Esophagus muscularis mucosa (tissue), 4 donors: ENCODE measurements around the gene ADAM22. TPM values are rescaled to one million over a fixed set of nuclear protein-coding genes. Genes with fewer than 3 reads are reported as not detected.

Source experiments
- DNase-seq: peaks from one replicate; pipeline ENCODE4 v3.0.0-alpha.2; 2017; ENCODE audit errors: extremely low spot score
- H3K27ac ChIP-seq, 4 donors: fragments of 200-600 bp; sonication (generic); replicated peaks in 1 of 4; 1 replicate in 3 of 4; 2 replicates in 1 of 4; pipeline ENCODE4 v1.5.1; 2016 to 2019; ENCODE audit warnings: mild to moderate bottlenecking in 1 of 4
- H3K27me3 ChIP-seq, 4 donors: fragments of 200-600 bp; sonication (generic); one replicate each; pipeline versions ENCODE4 v1.5.1 to v1.6.0; 2016 to 2019
- H3K36me3 ChIP-seq, 4 donors: fragments of 200-600 bp; sonication (generic); one replicate each; pipeline ENCODE4 v1.5.1; 2016 to 2019
- H3K4me1 ChIP-seq, 4 donors: fragments of 200-600 bp; sonication (generic); one replicate each; pipeline ENCODE4 v1.5.1; 2016 to 2019
- H3K4me3 ChIP-seq, 4 donors: fragments of 200-600 bp; sonication (generic); 1 replicate in 2 of 4; 2 replicates in 2 of 4; pipeline ENCODE4 v1.5.1; 2016 to 2019; ENCODE audit warnings: mild to moderate bottlenecking in 4 of 4, moderate library complexity in 1 of 4
- H3K9me3 ChIP-seq, 4 donors: fragments of 200-600 bp; sonication (generic); 1 replicate in 3 of 4; 2 replicates in 1 of 4; pipeline ENCODE4 v1.5.1; 2016 to 2019
- EP300 ChIP-seq: sonication (generic); formaldehyde crosslinking; IDR thresholded peaks from one replicate; pipeline ENCODE4 v1.6.1; 2017; ENCODE audit warnings: antibody characterized with exemption
- POLR2A ChIP-seq: fragments of 450-650 bp; IDR thresholded peaks from one replicate; pipeline ENCODE4 v1.6.1; 2017; ENCODE audit warnings: antibody characterized with exemption, moderate library complexity, mild to moderate bottlenecking, low read depth
- POLR2AphosphoS5 ChIP-seq, 2 donors: sonication (generic); formaldehyde crosslinking; IDR thresholded peaks; one replicate each; pipeline ENCODE4 v1.6.1; 2017; ENCODE audit warnings: antibody characterized with exemption in 2 of 2
- WGBS: methylation state at CpG from one replicate; pipeline ENCODE4 v1.1.5; 2018; 5-methylcytosine and 5-hydroxymethylcytosine counted together
- intact Hi-C: fragments of 100-400 bp; cut with DNase I; formaldehyde crosslinking; loops from one replicate; pipeline ENCODE4 v1.15.1; 2023
- total RNA-seq, 4 donors: library from RNA; depleted of rRNA; stranded (reverse); fragments of >200 nt; gene quantifications; one replicate each; pipeline versions ENCODE4 v1.1.0 to v1.2.1, GENCODE V29; 2016
- TF ChIP-seq, protein P1 (sequence below), 3 experiments: fragments of 200-600 bp in 2 of 3; fragments of 450-650 bp in 1 of 3; sonication (generic) in 2 of 3; IDR thresholded peaks; one replicate each; pipeline ENCODE4 v1.5.1; 2017 to 2019; ENCODE audit warnings: antibody characterized with exemption in 3 of 3, mild to moderate bottlenecking in 2 of 3, moderate library complexity in 1 of 3

Gene ADAM22
- total RNA-seq, 4 donors from 2014 or later = 1.0 to 3.3 (median 1.9) TPM

- H3K27me3 ChIP-seq = no peaks in the 10 kb centered on the region
- no peaks in the 10 kb centered on the region for H3K36me3 ChIP-seq
- H3K4me3 ChIP-seq = no peak overlapping the region
- WGBS = 93% methylated on average over 2 of the region's 2 CpGs
- no peak for TF ChIP-seq POLR2A
- no peak for TF ChIP-seq EP300
- TF ChIP-seq, protein P1, sequence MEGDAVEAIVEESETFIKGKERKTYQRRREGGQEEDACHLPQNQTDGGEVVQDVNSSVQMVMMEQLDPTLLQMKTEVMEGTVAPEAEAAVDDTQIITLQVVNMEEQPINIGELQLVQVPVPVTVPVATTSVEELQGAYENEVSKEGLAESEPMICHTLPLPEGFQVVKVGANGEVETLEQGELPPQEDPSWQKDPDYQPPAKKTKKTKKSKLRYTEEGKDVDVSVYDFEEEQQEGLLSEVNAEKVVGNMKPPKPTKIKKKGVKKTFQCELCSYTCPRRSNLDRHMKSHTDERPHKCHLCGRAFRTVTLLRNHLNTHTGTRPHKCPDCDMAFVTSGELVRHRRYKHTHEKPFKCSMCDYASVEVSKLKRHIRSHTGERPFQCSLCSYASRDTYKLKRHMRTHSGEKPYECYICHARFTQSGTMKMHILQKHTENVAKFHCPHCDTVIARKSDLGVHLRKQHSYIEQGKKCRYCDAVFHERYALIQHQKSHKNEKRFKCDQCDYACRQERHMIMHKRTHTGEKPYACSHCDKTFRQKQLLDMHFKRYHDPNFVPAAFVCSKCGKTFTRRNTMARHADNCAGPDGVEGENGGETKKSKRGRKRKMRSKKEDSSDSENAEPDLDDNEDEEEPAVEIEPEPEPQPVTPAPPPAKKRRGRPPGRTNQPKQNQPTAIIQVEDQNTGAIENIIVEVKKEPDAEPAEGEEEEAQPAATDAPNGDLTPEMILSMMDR (IDR thresholded peaks at IDR 0.05) = no peak
- no peak for TF ChIP-seq POLR2AphosphoS5 (IDR thresholded peaks at IDR 0.05)
- H3K9me3 ChIP-seq = no peaks in the 10 kb centered on the region
- no peak overlapping the region for H3K27ac ChIP-seq
- H3K4me1 ChIP-seq = no peaks in the 10 kb centered on the region
- intact Hi-C loops = no loop called here
- no peak for DNase-seq
These were observed 80.5 kb downstream of the ADAM22 start for GRCh38 chr7:88014581-88014980.

GRCh38 chr7:88015309-88015708 is 81.3 kb downstream of the ADAM22 start:
- TF ChIP-seq EP300 = no peak
- TF ChIP-seq POLR2A = no peak
- TF ChIP-seq, protein P1 (IDR thresholded peaks at IDR 0.05) = no peak
- TF ChIP-seq POLR2AphosphoS5 (IDR thresholded peaks at IDR 0.05) = no peak
- DNase-seq = no peak
- H3K27ac ChIP-seq = no peak overlapping the region
- WGBS = 71% methylated on average over 1 of the region's 1 CpG
- no peaks in the 10 kb centered on the region for H3K36me3 ChIP-seq
- no peaks in the 10 kb centered on the region for H3K27me3 ChIP-seq
- H3K4me3 ChIP-seq = no peak overlapping the region
- no peaks in the 10 kb centered on the region for H3K9me3 ChIP-seq
- intact Hi-C loops = no loop called here
- no peaks in the 10 kb centered on the region for H3K4me1 ChIP-seq

DNA sequence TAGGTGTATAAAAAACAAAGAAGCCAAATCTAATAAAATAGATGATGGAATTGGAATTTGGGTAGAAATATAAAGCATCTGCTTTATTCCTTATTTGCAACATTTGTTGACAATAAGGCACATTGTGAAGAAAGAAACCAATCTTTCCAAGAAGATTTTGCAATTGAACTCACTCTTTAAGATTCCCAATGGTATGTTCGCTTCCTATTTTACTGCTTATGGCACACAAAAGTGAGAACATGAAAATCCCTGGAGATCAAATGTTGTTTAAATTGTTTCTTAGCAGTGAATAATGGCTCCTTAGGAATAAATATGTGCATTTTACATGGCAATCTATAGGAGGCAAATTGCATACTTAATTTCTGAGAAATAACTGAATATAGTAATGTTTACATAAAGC is 84.5 kb downstream of the ADAM22 start:
- Histone ChIP-seq H3K27ac (no peak overlapping the region), H3K9me3 (no peaks in the 10 kb centered on the region), H3K4me1 (no peaks in the 10 kb centered on the region), H3K27me3 (no peaks in the 10 kb centered on the region), H3K4me3 (no peak overlapping the region), H3K36me3 (no peaks in the 10 kb centered on the region)
- TF ChIP-seq POLR2AphosphoS5 (IDR thresholded peaks at IDR 0.05) (no peak), POLR2A (no peak), EP300 (no peak)
- TF ChIP-seq, protein P1 (IDR thresholded peaks at IDR 0.05) = no peak
- WGBS = 94% methylated on average over 1 of the region's 1 CpG
- no peak for DNase-seq
- intact Hi-C loops = no loop called here

DNA sequence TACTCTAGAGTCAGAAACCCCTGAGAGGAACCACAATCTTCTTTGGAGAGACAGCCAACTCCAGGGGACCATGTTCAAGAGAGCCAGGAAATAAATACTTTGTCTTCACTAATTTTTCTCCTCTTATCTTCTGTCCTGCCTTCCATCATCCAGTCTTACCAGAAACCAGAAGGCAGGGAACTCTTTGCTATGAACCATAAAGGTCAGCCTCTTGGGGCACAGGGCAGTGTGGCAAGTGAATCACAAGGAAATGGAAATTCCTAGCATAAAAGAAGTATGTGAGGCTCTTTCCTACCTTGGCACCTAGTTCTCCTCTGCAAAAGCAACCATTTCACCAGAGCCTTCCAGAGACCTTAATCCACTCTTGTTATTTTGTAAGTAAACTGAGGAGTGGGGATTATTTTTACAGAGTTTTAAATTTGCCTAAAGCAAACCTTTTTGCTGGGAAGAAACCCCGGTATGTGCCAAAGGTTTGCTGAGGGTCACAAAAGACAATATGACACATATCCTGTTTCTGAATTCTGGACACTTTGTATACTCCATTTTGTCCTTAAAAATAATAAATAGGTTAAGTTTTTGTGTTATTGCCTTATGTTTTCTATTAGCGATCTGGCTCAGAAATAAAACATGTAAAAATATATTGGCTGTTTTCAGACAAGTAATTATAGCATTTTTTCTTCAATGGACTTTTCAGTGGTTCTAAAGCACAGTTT is 87.1 kb downstream of the ADAM22 start:
- Histone ChIP-seq H3K36me3 (no peaks in the 10 kb centered on the region), H3K27ac (no peak overlapping the region), H3K4me3 (no peak overlapping the region), H3K4me1 (no peaks in the 10 kb centered on the region), H3K27me3 (no peaks in the 10 kb centered on the region), H3K9me3 (peaks cover 0 to 9% (median 4%) of the 10 kb centered on the region in 4 donors)
- 71% methylated on average over 2 of the region's 2 CpGs for WGBS
- TF ChIP-seq EP300 (no peak), POLR2A (no peak), POLR2AphosphoS5 (IDR thresholded peaks at IDR 0.05) (no peak)
- TF ChIP-seq, protein P1 (IDR thresholded peaks at IDR 0.05) = no peak
- intact Hi-C loops = no loop called here
- no peak for DNase-seq

DNA sequence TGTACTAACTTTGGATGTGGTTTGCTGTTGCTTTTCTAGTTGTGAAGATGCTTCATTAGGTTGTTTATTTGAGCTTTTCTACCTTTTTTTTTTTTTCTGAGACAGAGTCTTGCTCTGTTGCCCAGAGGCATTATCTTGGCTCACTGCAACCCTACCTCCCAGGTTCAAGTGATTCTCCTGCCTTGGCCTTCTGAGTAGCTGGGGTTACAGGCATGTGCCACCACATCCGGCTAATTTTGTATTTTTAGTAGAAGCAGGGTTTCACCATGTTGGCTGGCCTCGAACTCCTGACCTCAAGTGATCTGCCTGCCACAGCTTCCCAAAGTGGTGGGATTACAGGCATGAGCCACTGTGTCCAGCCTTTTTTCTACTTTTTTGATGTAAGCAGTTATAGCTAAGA is 93.7 kb downstream of the ADAM22 start:
- DNase-seq = no peak
- WGBS = 93% methylated on average over 2 of the region's 2 CpGs
- no peaks in the 10 kb centered on the region for H3K4me1 ChIP-seq
- H3K27ac ChIP-seq = no peak overlapping the region
- no peaks in the 10 kb centered on the region for H3K27me3 ChIP-seq
- peaks cover 0 to 36% (median 25%) of the 10 kb centered on the region in 4 donors for H3K9me3 ChIP-seq
- no peaks in the 10 kb centered on the region for H3K36me3 ChIP-seq
- intact Hi-C loops = no loop called here
- no peak overlapping the region for H3K4me3 ChIP-seq
- no peak for TF ChIP-seq POLR2AphosphoS5 (IDR thresholded peaks at IDR 0.05)
- TF ChIP-seq, protein P1 (IDR thresholded peaks at IDR 0.05) = no peak
- no peak for TF ChIP-seq EP300
- TF ChIP-seq POLR2A = no peak
